HUDEP-2 (cell line): ENCODE measurements around the gene MYBPC1.

ENCODE experiments used
- DNase-seq, 76 experiments: peaks; one replicate each; lab custom pipeline; 2025; ENCODE audit not compliant: unreplicated experiment in 76 of 76; lab: John Stamatoyannopoulos, UW

The MYBPC1 gene

GRCh38 chr12:101690544-101691098 is 95.8 kb downstream of the MYBPC1 start:
- DNase-seq = no peak

- DNase-seq = no peak
Observed at GRCh38 chr12:101691503-101692096, 96.8 kb downstream of the MYBPC1 start.

GRCh38 chr12:101694297-101694848 is 99.6 kb downstream of the MYBPC1 start:
- DNase-seq = no peak

- DNase-seq = no peak
Observed at GRCh38 chr12:101694986-101695385, 100.2 kb downstream of the MYBPC1 start.

GRCh38 chr12:101695706-101696105 is 100.9 kb downstream of the MYBPC1 start:
- DNase-seq = peak in 2 of 76 experiments; percentile 12 to 23

GRCh38 chr12:101696251-101697196 is 101.8 kb downstream of the MYBPC1 start:
- peak in 75 of 76 experiments; percentile 29 to 91 (median 77) for DNase-seq

GRCh38 chr12:101697197-101697929 is 102.6 kb downstream of the MYBPC1 start, which contains the start of gene CHPT1:
TSS of gene CHPT1 (plus strand) at chr12:101697640. CDS start at chr12:101697862, 222 bp downstream.
- DNase-seq = peak in 75 of 76 experiments; percentile 17 to 89 (median 79)

- peak in 74 of 76 experiments; percentile 25 to 83 (median 61) for DNase-seq
Observed at GRCh38 chr12:101697930-101698799, 103.4 kb downstream of the MYBPC1 start.

GRCh38 chr12:101698800-101699347 is 104.1 kb downstream of the MYBPC1 start:
- DNase-seq = peak in 10 of 76 experiments; percentile 6 to 61 (median 44)

- peak in 3 of 76 experiments; percentile 4 to 14 (median 11) for DNase-seq
Observed at GRCh38 chr12:101700299-101700820, 105.6 kb downstream of the MYBPC1 start.

GRCh38 chr12:101703487-101703886 is 108.7 kb downstream of the MYBPC1 start:
- DNase-seq = no peak

GRCh38 chr12:101706403-101706802 is 111.6 kb downstream of the MYBPC1 start:
- DNase-seq = no peak

GRCh38 chr12:101707131-101707782 is 112.5 kb downstream of the MYBPC1 start:
- peak in 20 of 76 experiments; percentile 20 to 63 (median 34) for DNase-seq

GRCh38 chr12:101710288-101710687 is 115.5 kb downstream of the MYBPC1 start:
- DNase-seq = no peak

GRCh38 chr12:101713059-101713682 is 118.4 kb downstream of the MYBPC1 start:
- no peak for DNase-seq

- DNase-seq = no peak
Observed at GRCh38 chr12:101713930-101714329, 119.2 kb downstream of the MYBPC1 start.

GRCh38 chr12:101714877-101715444 is 120.2 kb downstream of the MYBPC1 start:
- no peak for DNase-seq
